ENCODE data around the gene CLEC4A.

The CLEC4A gene

DNA sequence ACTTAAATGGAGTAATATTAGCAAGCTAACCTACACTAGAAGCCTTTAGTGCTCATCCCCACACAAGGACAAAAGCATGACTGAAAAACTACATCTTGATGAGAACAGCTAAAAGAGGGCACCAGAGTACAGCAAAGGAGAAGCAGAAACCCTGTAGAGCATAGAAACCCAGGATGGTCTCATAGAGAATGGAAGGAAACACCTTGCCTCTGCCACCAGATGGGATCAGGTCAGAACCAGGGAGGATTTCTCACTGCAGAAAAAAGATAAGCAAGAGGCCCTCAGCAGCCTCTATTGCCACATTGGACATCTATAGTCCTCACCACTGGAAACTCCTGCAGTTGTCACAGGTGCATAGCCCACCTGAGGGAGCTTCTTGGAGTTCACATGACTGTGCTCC lies 19.8 kb downstream of the CLEC4A start:
- no peak for DNase-seq (ENCODE audit: low read depth)

DNA sequence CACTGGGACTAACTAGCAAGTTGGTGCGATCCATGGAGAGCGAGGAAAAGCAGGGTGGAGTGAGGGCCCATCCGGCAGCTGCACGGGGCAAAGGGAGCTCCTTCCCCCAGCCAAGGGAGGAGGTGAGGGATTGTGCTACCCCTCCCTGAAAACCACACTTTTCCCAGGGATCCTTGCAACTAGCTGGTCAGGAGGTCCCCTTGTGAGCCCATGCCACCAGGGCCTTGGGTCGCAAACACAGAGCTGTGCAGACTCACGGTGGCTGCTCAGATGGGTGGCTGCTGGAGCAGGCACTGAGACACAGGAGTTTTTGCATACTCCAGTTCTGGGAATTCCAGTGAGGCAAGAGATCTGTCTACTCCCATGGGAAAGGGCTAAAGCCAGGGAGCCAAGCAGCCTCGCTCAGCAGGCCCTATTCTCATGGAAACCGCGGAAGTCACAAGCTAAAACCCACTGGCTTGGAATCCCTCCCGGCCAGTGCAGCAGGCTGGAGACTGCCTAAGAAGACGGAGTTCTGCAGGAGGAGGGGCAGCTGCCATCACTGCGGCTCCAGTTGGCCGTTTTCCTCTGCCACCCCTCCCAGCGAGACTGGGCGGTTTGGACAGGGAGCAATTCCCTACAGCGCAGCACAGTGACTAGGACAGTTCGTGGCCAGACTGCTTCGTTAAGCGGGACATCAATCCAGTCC lies 22.5 kb downstream of the CLEC4A start:
- DNase-seq (ENCODE audit: low read depth): peak; percentile 92
- TF ChIP-seq, protein P1, sequence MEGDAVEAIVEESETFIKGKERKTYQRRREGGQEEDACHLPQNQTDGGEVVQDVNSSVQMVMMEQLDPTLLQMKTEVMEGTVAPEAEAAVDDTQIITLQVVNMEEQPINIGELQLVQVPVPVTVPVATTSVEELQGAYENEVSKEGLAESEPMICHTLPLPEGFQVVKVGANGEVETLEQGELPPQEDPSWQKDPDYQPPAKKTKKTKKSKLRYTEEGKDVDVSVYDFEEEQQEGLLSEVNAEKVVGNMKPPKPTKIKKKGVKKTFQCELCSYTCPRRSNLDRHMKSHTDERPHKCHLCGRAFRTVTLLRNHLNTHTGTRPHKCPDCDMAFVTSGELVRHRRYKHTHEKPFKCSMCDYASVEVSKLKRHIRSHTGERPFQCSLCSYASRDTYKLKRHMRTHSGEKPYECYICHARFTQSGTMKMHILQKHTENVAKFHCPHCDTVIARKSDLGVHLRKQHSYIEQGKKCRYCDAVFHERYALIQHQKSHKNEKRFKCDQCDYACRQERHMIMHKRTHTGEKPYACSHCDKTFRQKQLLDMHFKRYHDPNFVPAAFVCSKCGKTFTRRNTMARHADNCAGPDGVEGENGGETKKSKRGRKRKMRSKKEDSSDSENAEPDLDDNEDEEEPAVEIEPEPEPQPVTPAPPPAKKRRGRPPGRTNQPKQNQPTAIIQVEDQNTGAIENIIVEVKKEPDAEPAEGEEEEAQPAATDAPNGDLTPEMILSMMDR (IDR thresholded peaks at IDR 0.05; ENCODE audit: low read length, missing control alignments): no peak
- H3K4me3 ChIP-seq (replicated peaks; ENCODE audit: low read depth, low read length): peak overlapping the region; percentile 24

More for the DNA sequence above, 19.8 kb downstream of the CLEC4A start:
- TF ChIP-seq, protein P1 (IDR thresholded peaks at IDR 0.05; ENCODE audit: low read length, missing control alignments): no peak
- H3K4me3 ChIP-seq (replicated peaks; ENCODE audit: low read depth, low read length): no peak overlapping the region

DNA sequence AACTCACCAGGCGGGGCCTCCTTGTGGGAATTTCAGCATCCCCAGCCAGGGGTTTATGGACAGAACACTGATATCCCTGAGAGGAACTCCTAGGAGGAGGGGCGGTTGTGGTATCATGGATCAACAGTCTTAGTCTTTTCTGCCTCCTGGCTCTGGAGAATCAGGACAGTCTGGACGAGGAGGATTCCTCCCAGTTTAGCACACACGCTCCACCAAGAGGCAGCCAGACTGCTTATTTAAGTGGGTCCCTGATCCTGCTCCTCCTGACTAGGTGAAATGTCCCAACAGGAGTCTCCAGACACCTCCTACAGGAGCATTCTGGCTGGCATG lies 23.0 kb downstream of the CLEC4A start:
- TF ChIP-seq, protein P1 (IDR thresholded peaks at IDR 0.05; ENCODE audit: low read length, missing control alignments): no peak
- peak overlapping the region; percentile 24 for H3K4me3 ChIP-seq (replicated peaks; ENCODE audit: low read depth, low read length)
- DNase-seq (ENCODE audit: low read depth): no peak

DNA sequence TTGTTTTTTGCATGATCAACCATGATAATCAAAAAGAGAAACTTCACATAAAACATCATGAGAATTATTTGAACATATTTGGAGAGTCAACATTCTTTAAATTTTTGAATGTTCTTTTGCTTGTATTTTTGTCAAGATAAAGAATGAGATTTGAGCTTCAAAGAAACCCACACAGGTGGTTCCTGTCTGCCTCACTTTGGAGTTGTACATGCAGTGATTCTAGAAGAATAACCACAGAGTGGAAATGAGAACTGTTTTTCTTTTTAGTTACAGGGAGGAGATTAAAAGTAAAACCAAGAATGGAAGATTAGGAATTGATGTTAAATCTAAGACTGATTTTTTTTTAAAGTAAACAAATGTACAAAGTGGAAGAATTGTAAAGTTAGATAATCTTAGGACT lies 31.1 kb downstream of the CLEC4A start:
- no peak for DNase-seq (ENCODE audit: low read depth)
- TF ChIP-seq, protein P1 (IDR thresholded peaks at IDR 0.05; ENCODE audit: low read length, missing control alignments): no peak
- H3K4me3 ChIP-seq (replicated peaks; ENCODE audit: low read depth, low read length): no peak overlapping the region

DNA sequence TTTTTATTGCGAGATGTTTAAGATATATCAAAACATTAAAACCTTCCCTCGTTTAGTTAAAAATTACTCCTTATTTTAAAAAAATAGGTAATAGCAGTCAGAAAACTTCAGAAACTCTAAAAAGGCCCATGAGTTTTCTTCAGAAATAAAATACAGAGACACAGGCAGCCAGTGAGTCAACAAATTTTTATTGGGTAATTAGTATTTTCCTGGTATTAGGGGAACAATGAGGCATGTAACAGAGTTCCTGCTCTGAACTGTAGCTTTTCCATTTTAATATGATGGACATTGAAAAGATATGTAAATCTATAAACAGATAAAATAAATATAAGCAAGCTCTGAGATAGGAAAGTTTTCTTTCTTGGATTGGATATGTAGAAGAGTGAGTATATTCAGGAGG lies 33.0 kb downstream of the CLEC4A start:
- H3K4me3 ChIP-seq (replicated peaks; ENCODE audit: low read depth, low read length): no peak overlapping the region
- TF ChIP-seq, protein P1 (IDR thresholded peaks at IDR 0.05; ENCODE audit: low read length, missing control alignments): no peak
- no peak for DNase-seq (ENCODE audit: low read depth)

DNA sequence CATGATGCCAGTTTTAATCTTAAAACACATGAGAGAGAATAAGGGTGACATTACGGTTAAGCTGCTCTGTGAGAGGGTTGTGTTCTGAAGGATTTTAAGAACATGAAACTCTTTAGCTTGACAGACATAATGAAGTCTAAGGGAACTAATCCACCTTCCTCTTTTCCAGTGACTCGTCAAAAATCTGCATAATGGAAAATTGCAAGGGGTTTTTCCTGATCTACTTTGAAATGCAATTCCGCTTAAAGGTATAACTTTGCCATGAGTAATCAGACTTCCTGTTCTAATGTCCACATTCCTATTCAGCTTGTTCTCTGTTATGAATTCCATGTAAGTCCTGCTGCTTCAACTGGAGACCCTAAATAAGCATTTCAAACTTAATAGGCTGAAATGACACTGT lies 33.4 kb downstream of the CLEC4A start, which contains the start of gene ZNF705A:
Gene ZNF705A, plus strand, starts transcription at position 171 of the 400 bp plus-strand sequence. CDS start 15,611 bp downstream, outside the sequence.
- peak; percentile 78 for DNase-seq (ENCODE audit: low read depth)
- H3K4me3 ChIP-seq (replicated peaks; ENCODE audit: low read depth, low read length): no peak within 1 kb of the TSS
- TF ChIP-seq, protein P1 (IDR thresholded peaks at IDR 0.05; ENCODE audit: low read length, missing control alignments): no peak
